HCT116 (cell line): Measurements from ENCODE around the gene GFAP.

ENCODE experiments used
- CEBPB ChIP-seq: IDR thresholded peaks from 2 replicates; pipeline ENCODE4 v1.6.1; 2012; ENCODE audit warnings: low read depth
- EZH2 ChIP-seq: fragments of 200-600 bp; sonication (generic); IDR thresholded peaks from 2 replicates; pipeline ENCODE4 v1.6.1; 2017; ENCODE audit warnings: antibody characterized with exemption, mixed run types
- EZH2phosphoT487 ChIP-seq: fragments of 200-600 bp; IDR thresholded peaks from 2 replicates; pipeline ENCODE4 v1.6.1; 2018; ENCODE audit warnings: antibody characterized with exemption, borderline replicate concordance
- FOSL1 ChIP-seq: IDR thresholded peaks from 2 replicates; pipeline ENCODE4 v1.6.1; 2012; ENCODE audit warnings: low read depth
- POLR2A ChIP-seq: IDR thresholded peaks from 2 replicates; pipeline ENCODE4 v1.7.0; 2011; ENCODE audit warnings: borderline replicate concordance; ENCODE audit not compliant: insufficient read depth, insufficient read length; ENCODE audit errors: extremely low read depth
- POLR2AphosphoS5 ChIP-seq: IDR thresholded peaks from 2 replicates; pipeline ENCODE4 v1.6.1; 2011; ENCODE audit warnings: mild to moderate bottlenecking, low read depth, low read length, moderate library complexity
- RAD21 ChIP-seq: IDR thresholded peaks from 2 replicates; pipeline ENCODE4 v1.6.1; 2012; ENCODE audit warnings: low read depth, mild to moderate bottlenecking
- SRF ChIP-seq: IDR thresholded peaks from 2 replicates; pipeline ENCODE4 v1.6.1; 2012; ENCODE audit warnings: low read depth
- TF ChIP-seq, protein P1 (sequence below): IDR thresholded peaks from 2 replicates; pipeline ENCODE4 v1.6.1; 2012
- TF ChIP-seq, protein P2 (sequence below), 3 experiments: fragments of 200-600 bp in 1 of 3; sonication (generic) in 1 of 3; IDR thresholded peaks in 2 of 3; conservative IDR thresholded peaks in 1 of 3; 2 replicates each; pipeline ENCODE4 v1.5.1; 2012 to 2017; ENCODE audit warnings: low read depth in 2 of 3, low read length in 2 of 3, antibody characterized with exemption in 1 of 3, borderline replicate concordance in 1 of 3, control low read depth in 1 of 3, mild to moderate bottlenecking in 1 of 3, mixed read lengths in 1 of 3, mixed run types in 1 of 3, moderate library complexity in 1 of 3; ENCODE audit not compliant: insufficient read depth in 1 of 3
- TF ChIP-seq, protein P3 (sequence below): IDR thresholded peaks from 2 replicates; pipeline ENCODE4 v1.6.1; 2012; ENCODE audit warnings: low read depth
- TF ChIP-seq, protein P4 (sequence below): IDR thresholded peaks from 2 replicates; pipeline ENCODE4 v1.6.1; 2011; ENCODE audit warnings: mild to moderate bottlenecking, low read length, moderate library complexity; ENCODE audit not compliant: insufficient replicate concordance; ENCODE audit errors: extremely low read depth

DNA sequence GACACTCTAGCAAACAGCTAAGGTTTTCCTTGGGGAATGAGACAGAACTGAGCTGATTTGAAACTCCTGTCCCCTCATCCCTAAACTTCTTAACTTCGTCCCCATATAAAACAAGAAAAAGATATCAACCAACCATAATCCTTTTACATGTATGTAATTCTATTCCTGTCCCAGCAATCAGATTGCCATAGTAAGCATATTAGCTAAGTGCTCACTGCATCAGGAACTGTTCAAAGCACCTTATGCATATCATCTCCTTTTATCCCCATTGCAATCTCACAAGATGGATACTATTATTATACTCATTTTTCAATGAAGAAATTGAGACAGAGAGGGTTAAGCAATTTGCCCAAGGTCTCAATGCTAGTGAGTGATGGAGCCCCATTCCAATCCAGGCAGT is 25.5 kb upstream of the GFAP start:
- TF ChIP-seq, protein P1, sequence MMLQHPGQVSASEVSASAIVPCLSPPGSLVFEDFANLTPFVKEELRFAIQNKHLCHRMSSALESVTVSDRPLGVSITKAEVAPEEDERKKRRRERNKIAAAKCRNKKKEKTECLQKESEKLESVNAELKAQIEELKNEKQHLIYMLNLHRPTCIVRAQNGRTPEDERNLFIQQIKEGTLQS = no peak
- TF ChIP-seq, protein P2, sequence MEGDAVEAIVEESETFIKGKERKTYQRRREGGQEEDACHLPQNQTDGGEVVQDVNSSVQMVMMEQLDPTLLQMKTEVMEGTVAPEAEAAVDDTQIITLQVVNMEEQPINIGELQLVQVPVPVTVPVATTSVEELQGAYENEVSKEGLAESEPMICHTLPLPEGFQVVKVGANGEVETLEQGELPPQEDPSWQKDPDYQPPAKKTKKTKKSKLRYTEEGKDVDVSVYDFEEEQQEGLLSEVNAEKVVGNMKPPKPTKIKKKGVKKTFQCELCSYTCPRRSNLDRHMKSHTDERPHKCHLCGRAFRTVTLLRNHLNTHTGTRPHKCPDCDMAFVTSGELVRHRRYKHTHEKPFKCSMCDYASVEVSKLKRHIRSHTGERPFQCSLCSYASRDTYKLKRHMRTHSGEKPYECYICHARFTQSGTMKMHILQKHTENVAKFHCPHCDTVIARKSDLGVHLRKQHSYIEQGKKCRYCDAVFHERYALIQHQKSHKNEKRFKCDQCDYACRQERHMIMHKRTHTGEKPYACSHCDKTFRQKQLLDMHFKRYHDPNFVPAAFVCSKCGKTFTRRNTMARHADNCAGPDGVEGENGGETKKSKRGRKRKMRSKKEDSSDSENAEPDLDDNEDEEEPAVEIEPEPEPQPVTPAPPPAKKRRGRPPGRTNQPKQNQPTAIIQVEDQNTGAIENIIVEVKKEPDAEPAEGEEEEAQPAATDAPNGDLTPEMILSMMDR (IDR thresholded peaks at IDR 0.05 in 2 of 3, conservative IDR thresholded peaks at IDR 0.05 in 1 of 3; ENCODE audit: borderline replicate concordance in 1 of 3, insufficient read depth in 1 of 3, low read depth in 2 of 3, low read length in 2 of 3) = no peak
- TF ChIP-seq POLR2A (no peak), EZH2 (no peak), POLR2AphosphoS5 (no peak), FOSL1 (no peak), CEBPB (no peak), SRF (no peak), RAD21 (no peak), EZH2phosphoT487 (no peak)
- TF ChIP-seq, protein P3, sequence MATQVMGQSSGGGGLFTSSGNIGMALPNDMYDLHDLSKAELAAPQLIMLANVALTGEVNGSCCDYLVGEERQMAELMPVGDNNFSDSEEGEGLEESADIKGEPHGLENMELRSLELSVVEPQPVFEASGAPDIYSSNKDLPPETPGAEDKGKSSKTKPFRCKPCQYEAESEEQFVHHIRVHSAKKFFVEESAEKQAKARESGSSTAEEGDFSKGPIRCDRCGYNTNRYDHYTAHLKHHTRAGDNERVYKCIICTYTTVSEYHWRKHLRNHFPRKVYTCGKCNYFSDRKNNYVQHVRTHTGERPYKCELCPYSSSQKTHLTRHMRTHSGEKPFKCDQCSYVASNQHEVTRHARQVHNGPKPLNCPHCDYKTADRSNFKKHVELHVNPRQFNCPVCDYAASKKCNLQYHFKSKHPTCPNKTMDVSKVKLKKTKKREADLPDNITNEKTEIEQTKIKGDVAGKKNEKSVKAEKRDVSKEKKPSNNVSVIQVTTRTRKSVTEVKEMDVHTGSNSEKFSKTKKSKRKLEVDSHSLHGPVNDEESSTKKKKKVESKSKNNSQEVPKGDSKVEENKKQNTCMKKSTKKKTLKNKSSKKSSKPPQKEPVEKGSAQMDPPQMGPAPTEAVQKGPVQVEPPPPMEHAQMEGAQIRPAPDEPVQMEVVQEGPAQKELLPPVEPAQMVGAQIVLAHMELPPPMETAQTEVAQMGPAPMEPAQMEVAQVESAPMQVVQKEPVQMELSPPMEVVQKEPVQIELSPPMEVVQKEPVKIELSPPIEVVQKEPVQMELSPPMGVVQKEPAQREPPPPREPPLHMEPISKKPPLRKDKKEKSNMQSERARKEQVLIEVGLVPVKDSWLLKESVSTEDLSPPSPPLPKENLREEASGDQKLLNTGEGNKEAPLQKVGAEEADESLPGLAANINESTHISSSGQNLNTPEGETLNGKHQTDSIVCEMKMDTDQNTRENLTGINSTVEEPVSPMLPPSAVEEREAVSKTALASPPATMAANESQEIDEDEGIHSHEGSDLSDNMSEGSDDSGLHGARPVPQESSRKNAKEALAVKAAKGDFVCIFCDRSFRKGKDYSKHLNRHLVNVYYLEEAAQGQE = no peak
- TF ChIP-seq, protein P4, sequence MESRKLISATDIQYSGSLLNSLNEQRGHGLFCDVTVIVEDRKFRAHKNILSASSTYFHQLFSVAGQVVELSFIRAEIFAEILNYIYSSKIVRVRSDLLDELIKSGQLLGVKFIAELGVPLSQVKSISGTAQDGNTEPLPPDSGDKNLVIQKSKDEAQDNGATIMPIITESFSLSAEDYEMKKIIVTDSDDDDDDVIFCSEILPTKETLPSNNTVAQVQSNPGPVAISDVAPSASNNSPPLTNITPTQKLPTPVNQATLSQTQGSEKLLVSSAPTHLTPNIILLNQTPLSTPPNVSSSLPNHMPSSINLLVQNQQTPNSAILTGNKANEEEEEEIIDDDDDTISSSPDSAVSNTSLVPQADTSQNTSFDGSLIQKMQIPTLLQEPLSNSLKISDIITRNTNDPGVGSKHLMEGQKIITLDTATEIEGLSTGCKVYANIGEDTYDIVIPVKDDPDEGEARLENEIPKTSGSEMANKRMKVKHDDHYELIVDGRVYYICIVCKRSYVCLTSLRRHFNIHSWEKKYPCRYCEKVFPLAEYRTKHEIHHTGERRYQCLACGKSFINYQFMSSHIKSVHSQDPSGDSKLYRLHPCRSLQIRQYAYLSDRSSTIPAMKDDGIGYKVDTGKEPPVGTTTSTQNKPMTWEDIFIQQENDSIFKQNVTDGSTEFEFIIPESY = no peak
